GM21529 (cell line): ENCODE data around the gene TTC36.
A peak's percentile ranks its signal among the peaks of the same experiment; 100 is the strongest.
"Not testable (repeated sequence)": the region's sequence is repeated elsewhere in the genome, so short reads cannot be mapped to it uniquely, and the experiment has no call there.

Source experiments
- ATAC-seq: cut with Tn5 transposase; IDR thresholded peaks from one replicate; pipeline ENCODE4 v1.9.1; 2021; ENCODE audit not compliant: unreplicated experiment

The TTC36 gene

GRCh38 chr11:118531597-118532084 lies 4.4 kb downstream of the TTC36 start:
- ATAC-seq, result no peak

- no peak for ATAC-seq
Observed at GRCh38 chr11:118532091-118532490, 4.8 kb downstream of the TTC36 start.

- ATAC-seq, result no peak
Observed at GRCh38 chr11:118532852-118533768, 5.8 kb downstream of the TTC36 start.

- no peak for ATAC-seq
Observed at GRCh38 chr11:118533769-118534729, 6.8 kb downstream of the TTC36 start.

GRCh38 chr11:118535261-118535660 lies 8.0 kb downstream of the TTC36 start:
- ATAC-seq, result no peak

- no peak for ATAC-seq
Observed at GRCh38 chr11:118536726-118537125, 9.5 kb downstream of the TTC36 start.

DNA sequence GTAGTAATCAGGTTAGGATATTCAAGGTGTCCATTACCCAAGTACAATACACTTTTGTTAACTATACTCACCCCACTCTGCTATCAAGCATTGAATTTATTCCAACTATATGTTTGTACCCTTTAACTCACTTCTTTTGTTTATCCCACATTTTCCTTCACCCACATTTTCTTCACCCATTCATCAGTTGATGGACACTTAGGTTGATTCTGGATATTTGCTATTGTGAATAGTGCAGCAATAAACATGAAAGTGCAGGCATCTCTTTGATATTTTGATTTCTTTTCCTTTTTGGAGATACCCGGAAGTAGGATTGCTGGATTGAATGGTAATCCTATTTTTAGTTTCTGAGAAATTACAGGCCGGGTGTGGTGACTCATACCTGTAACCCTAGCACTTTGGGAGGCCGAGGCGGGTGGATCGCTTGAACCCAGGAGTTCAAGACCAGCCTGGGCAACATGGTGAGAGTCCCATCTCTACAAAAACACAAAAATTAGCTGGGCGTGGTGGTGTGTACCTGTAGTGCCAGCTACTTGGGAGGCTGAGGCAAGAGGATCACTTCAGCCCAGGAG lies 10.2 kb downstream of the TTC36 start:
- ATAC-seq, result no peak

- no peak for ATAC-seq
Observed at GRCh38 chr11:118544010-118544646, 16.9 kb downstream of the TTC36 start.

DNA sequence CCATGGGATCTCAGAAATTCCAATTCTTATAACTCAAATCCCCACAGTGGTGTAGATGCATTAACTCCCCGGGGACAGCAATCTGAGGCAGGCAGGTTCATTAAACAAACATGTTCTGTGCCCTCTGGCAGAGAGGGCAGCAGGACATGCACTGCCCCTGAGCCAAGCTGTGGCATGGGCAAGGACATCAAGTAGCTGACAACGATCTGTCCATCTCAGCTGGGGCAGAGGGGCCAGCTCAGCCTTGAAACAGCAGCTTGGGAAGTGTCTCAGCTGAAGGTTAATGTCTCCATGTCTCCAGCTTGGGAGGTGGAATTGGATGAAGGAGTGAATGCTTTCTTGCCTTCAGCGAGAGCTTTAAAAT lies 17.4 kb downstream of the TTC36 start:
- no peak for ATAC-seq

GRCh38 chr11:118545533-118545932 lies 18.3 kb downstream of the TTC36 start:
- no peak for ATAC-seq

DNA sequence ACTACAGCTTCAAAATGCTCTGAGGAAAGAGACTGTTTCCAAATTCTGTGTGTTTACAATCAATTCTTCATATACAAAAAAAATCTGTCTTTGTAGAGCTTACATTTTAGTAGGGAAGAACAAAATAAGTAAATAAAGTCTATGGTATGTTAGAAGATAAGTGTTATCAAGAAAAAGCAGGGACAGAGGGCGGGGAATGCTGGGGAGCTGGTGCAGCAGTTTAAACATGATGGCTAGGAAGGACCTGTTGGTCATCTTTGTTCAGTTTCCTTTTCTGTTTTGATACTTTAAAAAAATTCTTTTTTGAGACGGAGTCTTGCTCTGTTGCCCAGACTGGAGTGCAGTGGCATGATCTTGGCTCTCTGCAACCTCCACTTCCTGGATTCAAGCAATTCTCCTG lies 19.9 kb downstream of the TTC36 start:
- ATAC-seq, result no peak

DNA sequence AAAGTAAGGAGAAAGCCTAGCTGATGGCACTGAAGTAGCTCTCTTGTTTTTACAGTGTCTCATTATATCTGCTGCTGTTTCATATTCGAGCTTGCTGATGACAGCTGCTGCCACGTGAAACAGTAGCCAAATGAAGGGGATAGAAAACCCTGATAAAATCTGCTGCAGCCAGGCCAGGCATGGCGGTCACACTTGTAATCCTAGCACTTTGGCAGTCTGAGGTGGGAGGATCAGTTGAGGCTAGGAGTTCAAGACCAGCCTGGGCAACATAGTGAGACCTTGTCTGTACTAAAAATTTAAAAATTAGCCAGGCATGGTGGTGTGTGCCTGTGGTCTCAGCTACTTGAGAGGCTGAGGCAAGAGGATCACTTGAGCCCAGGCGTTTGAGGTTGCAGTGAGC lies 25.1 kb downstream of the TTC36 start:
- no peak for ATAC-seq

- ATAC-seq, result no peak
Observed at GRCh38 chr11:118560806-118561205, 33.5 kb downstream of the TTC36 start.

- ATAC-seq, result no peak
Observed at GRCh38 chr11:118565051-118565450, 37.8 kb downstream of the TTC36 start.

DNA sequence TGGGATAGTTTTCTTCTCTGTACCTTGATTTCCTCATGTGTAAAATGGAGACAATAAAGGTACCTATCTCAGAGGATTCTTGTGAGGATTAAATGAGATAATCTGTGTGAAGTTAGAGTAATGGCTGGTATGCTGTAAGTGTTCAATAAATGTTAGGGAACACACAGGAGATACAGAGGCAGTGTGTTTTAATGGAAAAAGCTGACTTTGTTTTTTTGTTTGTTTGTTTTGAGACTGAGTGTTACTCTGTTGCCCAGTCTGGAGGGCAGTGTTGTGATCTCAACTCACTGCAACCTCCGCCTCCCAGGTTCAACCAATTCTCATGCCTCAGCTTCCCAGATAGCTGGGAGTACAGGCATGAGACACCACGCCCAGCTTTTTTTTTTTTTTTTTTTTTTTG lies 42.4 kb downstream of the TTC36 start:
- ATAC-seq, result no peak

GRCh38 chr11:118570787-118571186 lies 43.5 kb downstream of the TTC36 start:
- ATAC-seq, result no peak

- ATAC-seq, result not testable (repeated sequence)
Observed at GRCh38 chr11:118571701-118572060, 44.4 kb downstream of the TTC36 start.

DNA sequence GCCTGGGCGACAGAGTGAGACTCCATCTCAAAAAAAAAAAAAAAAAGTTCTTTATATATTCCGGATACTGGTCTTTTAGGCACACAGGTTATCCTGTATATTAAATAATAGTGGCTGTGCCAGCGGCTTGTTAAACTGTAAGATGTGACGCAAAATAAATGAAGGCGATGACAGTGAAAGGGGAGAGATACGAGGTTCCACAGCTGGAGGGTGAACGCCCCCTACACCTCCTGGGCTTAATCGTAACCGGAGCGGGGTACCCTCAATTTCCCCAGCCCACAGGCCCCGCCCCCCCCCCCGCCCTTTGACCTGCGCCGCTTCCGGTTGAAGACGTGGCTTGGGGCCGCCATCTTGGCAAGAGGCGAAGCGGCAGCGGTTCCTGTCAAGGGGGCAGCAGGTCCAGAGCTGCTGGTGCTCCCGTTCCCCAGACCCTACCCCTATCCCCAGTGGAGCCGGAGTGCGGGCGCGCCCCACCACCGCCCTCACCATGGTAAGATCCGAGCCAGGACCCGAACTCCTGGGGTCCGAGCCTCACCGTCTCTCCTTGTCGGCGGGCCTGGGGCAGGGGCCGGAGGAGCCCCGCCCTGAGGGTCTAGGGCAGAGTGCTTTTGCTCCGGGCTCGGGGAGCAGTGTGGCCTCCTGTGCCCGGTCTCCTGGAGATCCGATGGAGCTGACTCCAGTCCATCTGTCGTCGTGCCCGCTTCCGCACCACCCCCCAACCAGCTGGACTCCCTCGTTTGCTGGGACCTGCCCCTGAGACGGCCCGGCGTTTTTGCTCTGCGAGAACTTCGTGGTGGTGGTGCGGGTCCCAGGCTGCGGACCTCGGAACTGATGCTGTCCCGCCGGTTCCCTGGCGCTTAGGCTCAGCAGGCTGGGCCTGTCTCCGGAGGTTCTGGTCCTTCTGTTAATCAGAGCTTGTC lies 45.0 kb downstream of the TTC36 start, which contains the start of gene ARCN1:
Gene ARCN1, plus strand, starts transcription at position 349 of the 920 bp plus-strand sequence. Its CDS starts 139 bp downstream, at position 488.
- ATAC-seq, result peak; percentile 80

GRCh38 chr11:118572981-118573550 lies 45.8 kb downstream of the TTC36 start:
- peak; percentile 37 for ATAC-seq
